ENCODE data around the gene NAGPA.

The NAGPA gene

DNA sequence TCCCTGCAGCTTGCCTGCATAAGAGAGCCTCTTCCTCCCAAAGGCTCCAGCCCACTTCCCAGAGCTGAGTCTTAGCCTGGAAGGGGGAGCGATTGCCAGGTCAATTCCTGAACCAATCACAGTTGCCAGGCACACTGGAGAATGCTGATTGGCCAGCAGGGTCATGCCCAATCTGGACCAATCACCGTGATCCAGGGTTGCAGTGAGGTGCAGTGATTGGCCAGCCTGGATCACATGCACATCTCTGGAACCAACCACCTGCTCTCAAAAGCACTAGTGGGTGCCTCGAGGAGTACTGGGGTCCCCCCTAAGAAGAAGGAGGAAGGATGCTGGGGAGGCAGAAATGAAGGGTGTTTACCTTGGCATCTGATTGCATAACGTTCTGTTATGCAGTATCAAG is 18.4 kb downstream of the NAGPA start:
- no peaks in the 10 kb centered on the region for H3K9me3 ChIP-seq (ENCODE audit: control insufficient read depth, insufficient read depth, low read length)
- no CpG with 5 or more reads among the region's 4 CpGs for WGBS (ENCODE audit: insufficient coverage, insufficient read length)
- no peak for DNase-seq (ENCODE audit: low read depth, low spot score)

GRCh38 chr16:5012887-5013286 is 20.8 kb downstream of the NAGPA start:
- Histone ChIP-seq H3K4me1 (ENCODE audit: control insufficient read depth, insufficient read depth, low read length) (0 out of 2 replicates have a peak, but pooled peaks cover 2% of the 10 kb centered on the region), H3K27me3 (ENCODE audit: control insufficient read depth, insufficient read depth, low read length) (no peaks in the 10 kb centered on the region), H3K27ac (ENCODE audit: low read length) (no peak overlapping the region), H3K9me3 (ENCODE audit: control insufficient read depth, insufficient read depth, low read length) (no peaks in the 10 kb centered on the region), H3K4me3 (ENCODE audit: low read length) (no peak overlapping the region), H3K36me3 (ENCODE audit: control insufficient read depth, insufficient read depth, low read length) (no peaks in the 10 kb centered on the region)
- no peak for DNase-seq (ENCODE audit: low read depth, low spot score)
- no CpG with 5 or more reads among the region's 6 CpGs for WGBS (ENCODE audit: insufficient coverage, insufficient read length)

More for the DNA sequence above, 18.4 kb downstream of the NAGPA start:
- H3K36me3 ChIP-seq (ENCODE audit: control insufficient read depth, insufficient read depth, low read length), result no peaks in the 10 kb centered on the region
- 0 out of 2 replicates have a peak, but pooled peaks cover 2% of the 10 kb centered on the region for H3K4me1 ChIP-seq (ENCODE audit: control insufficient read depth, insufficient read depth, low read length)
- no peaks in the 10 kb centered on the region for H3K27me3 ChIP-seq (ENCODE audit: control insufficient read depth, insufficient read depth, low read length)
- no peak overlapping the region for H3K27ac ChIP-seq (ENCODE audit: low read length)
- H3K4me3 ChIP-seq (ENCODE audit: low read length), result no peak overlapping the region

- WGBS (ENCODE audit: insufficient coverage, insufficient read length), result no CpG with 5 or more reads among the region's 4 CpGs
- Histone ChIP-seq H3K36me3 (ENCODE audit: control insufficient read depth, insufficient read depth, low read length) (no peaks in the 10 kb centered on the region), H3K27ac (ENCODE audit: low read length) (no peak overlapping the region), H3K4me1 (ENCODE audit: control insufficient read depth, insufficient read depth, low read length) (0 out of 2 replicates have a peak, but pooled peaks cover 2% of the 10 kb centered on the region), H3K27me3 (ENCODE audit: control insufficient read depth, insufficient read depth, low read length) (no peaks in the 10 kb centered on the region), H3K9me3 (ENCODE audit: control insufficient read depth, insufficient read depth, low read length) (no peaks in the 10 kb centered on the region), H3K4me3 (ENCODE audit: low read length) (no peak overlapping the region)
- DNase-seq (ENCODE audit: low read depth, low spot score), result no peak
Observed at GRCh38 chr16:5011637-5012036, 22.1 kb downstream of the NAGPA start.

DNA sequence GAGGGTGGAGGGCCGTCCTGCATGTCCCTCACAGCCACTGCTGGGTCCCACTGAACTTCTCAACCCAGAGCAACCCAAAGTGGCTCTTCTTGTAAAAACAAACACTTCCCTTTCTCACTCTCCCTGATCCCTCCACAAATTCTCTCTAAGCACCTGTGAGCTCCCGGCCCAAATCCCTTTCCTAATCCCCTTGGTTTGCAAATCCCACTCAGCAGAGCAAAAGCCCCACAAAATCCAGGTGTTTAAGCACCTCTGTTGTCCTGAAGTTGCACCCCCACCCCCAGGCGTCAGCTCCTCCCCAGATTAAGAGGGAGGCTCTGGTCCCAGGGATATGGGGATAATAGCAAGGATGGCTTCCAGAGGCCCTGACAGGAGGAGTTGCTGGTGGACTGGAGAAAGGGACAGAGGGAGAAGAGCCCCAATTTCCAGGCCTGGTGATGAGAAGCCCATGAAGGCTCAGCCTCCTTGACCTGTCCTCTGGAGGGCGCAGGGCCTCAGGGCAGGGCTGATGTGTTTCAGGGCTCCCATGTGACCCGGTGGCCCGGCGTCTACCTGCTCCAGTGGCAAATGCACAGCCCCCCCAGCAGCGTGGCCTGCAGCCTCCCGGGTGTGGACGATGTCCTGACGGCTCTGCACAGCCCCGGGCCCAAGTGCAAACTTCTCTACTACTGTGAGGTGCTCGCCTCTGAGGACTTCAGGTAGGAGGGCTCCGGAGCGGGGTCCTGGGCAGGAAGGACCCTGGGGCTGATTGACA is 23.0 kb downstream of the NAGPA start:
- WGBS (ENCODE audit: insufficient coverage, insufficient read length), result no CpG with 5 or more reads among the region's 15 CpGs
- no peak overlapping the region for H3K4me3 ChIP-seq (ENCODE audit: low read length)
- H3K4me1 ChIP-seq (ENCODE audit: control insufficient read depth, insufficient read depth, low read length), result 0 out of 2 replicates have a peak, but pooled peaks cover 2% of the 10 kb centered on the region
- no peaks in the 10 kb centered on the region for H3K36me3 ChIP-seq (ENCODE audit: control insufficient read depth, insufficient read depth, low read length)
- no peak for DNase-seq (ENCODE audit: low read depth, low spot score)
- no peaks in the 10 kb centered on the region for H3K27me3 ChIP-seq (ENCODE audit: control insufficient read depth, insufficient read depth, low read length)
- no peak overlapping the region for H3K27ac ChIP-seq (ENCODE audit: low read length)
- H3K9me3 ChIP-seq (ENCODE audit: control insufficient read depth, insufficient read depth, low read length), result no peaks in the 10 kb centered on the region

- Histone ChIP-seq H3K9me3 (ENCODE audit: control insufficient read depth, insufficient read depth, low read length) (no peaks in the 10 kb centered on the region), H3K27ac (ENCODE audit: low read length) (no peak overlapping the region), H3K27me3 (ENCODE audit: control insufficient read depth, insufficient read depth, low read length) (no peaks in the 10 kb centered on the region), H3K4me1 (ENCODE audit: control insufficient read depth, insufficient read depth, low read length) (0 out of 2 replicates have a peak, but pooled peaks cover 2% of the 10 kb centered on the region), H3K36me3 (ENCODE audit: control insufficient read depth, insufficient read depth, low read length) (no peaks in the 10 kb centered on the region), H3K4me3 (ENCODE audit: low read length) (no peak overlapping the region)
- WGBS (ENCODE audit: insufficient coverage, insufficient read length), result no CpG with 5 or more reads among the region's 18 CpGs
- no peak for DNase-seq (ENCODE audit: low read depth, low spot score)
Observed at GRCh38 chr16:5008311-5008731, 25.4 kb downstream of the NAGPA start.

DNA sequence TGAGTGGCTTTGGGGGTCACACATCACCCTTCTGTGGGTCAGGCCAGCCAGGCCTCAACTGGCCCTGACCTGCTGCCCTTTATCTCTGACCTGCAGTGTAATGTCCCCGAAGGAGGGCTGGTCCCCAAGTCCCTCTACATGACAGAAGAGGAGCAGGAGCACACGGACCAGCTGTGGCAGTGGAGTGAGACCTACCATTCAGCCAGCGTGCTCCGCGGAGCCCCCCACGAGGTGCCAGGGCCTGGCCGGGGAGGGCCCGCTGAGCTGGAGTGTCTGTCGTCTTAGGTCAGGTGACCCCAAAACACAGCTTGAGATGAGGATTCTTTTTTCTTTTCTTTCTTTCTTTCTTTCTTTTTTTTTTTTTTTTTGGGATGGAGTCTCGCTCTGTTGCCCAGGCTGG is 26.5 kb downstream of the NAGPA start:
- Histone ChIP-seq H3K36me3 (ENCODE audit: control insufficient read depth, insufficient read depth, low read length) (no peaks in the 10 kb centered on the region), H3K4me1 (ENCODE audit: control insufficient read depth, insufficient read depth, low read length) (0 out of 2 replicates have a peak, but pooled peaks cover 2% of the 10 kb centered on the region), H3K9me3 (ENCODE audit: control insufficient read depth, insufficient read depth, low read length) (no peaks in the 10 kb centered on the region), H3K27ac (ENCODE audit: low read length) (no peak overlapping the region), H3K27me3 (ENCODE audit: control insufficient read depth, insufficient read depth, low read length) (no peaks in the 10 kb centered on the region), H3K4me3 (ENCODE audit: low read length) (no peak overlapping the region)
- DNase-seq (ENCODE audit: low read depth, low spot score), result no peak
- WGBS (ENCODE audit: insufficient coverage, insufficient read length), result no CpG with 5 or more reads among the region's 10 CpGs

- H3K36me3 ChIP-seq (ENCODE audit: control insufficient read depth, insufficient read depth, low read length), result no peaks in the 10 kb centered on the region
- H3K27ac ChIP-seq (ENCODE audit: low read length), result no peak overlapping the region
- H3K27me3 ChIP-seq (ENCODE audit: control insufficient read depth, insufficient read depth, low read length), result no peaks in the 10 kb centered on the region
- DNase-seq (ENCODE audit: low read depth, low spot score), result no peak
- H3K9me3 ChIP-seq (ENCODE audit: control insufficient read depth, insufficient read depth, low read length), result no peaks in the 10 kb centered on the region
- H3K4me3 ChIP-seq (ENCODE audit: low read length), result no peak overlapping the region
- H3K4me1 ChIP-seq (ENCODE audit: control insufficient read depth, insufficient read depth, low read length), result 0 out of 2 replicates have a peak, but pooled peaks cover 2% of the 10 kb centered on the region
- no CpG with 5 or more reads among the region's 22 CpGs for WGBS (ENCODE audit: insufficient coverage, insufficient read length)
Observed at GRCh38 chr16:5006348-5007193, 27.2 kb downstream of the NAGPA start.

DNA sequence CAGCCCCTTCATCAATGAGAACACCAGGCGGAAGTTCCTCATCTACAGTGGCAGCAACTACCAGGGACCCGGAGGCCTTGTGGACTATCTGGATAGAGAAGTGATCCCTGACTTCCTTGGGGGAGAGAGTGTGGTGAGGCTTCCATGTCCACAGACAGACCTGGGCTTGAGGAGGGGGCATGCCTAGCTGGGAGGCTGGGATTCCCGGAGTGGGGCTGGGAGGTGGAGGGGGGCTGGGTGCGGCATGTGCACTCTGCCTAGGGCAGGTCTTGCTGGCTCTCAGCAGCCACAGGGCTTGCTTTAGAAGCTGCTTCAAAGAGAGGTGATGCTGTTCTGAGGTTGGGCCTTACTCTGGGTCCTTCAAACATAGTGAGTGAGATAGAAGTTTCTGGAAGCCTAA is 27.8 kb downstream of the NAGPA start:
- Histone ChIP-seq H3K27ac (ENCODE audit: low read length) (no peak overlapping the region), H3K4me1 (ENCODE audit: control insufficient read depth, insufficient read depth, low read length) (no peaks in the 10 kb centered on the region), H3K27me3 (ENCODE audit: control insufficient read depth, insufficient read depth, low read length) (no peaks in the 10 kb centered on the region), H3K9me3 (ENCODE audit: control insufficient read depth, insufficient read depth, low read length) (no peaks in the 10 kb centered on the region), H3K4me3 (ENCODE audit: low read length) (no peak overlapping the region), H3K36me3 (ENCODE audit: control insufficient read depth, insufficient read depth, low read length) (no peaks in the 10 kb centered on the region)
- no CpG with 5 or more reads among the region's 4 CpGs for WGBS (ENCODE audit: insufficient coverage, insufficient read length)
- no peak for DNase-seq (ENCODE audit: low read depth, low spot score)

- Histone ChIP-seq H3K4me1 (ENCODE audit: control insufficient read depth, insufficient read depth, low read length) (no peaks in the 10 kb centered on the region), H3K27ac (ENCODE audit: low read length) (no peak overlapping the region), H3K9me3 (ENCODE audit: control insufficient read depth, insufficient read depth, low read length) (no peaks in the 10 kb centered on the region), H3K36me3 (ENCODE audit: control insufficient read depth, insufficient read depth, low read length) (no peaks in the 10 kb centered on the region; the same call in 1 of the 2 replicates), H3K27me3 (ENCODE audit: control insufficient read depth, insufficient read depth, low read length) (no peaks in the 10 kb centered on the region), H3K4me3 (ENCODE audit: low read length) (no peak overlapping the region)
- DNase-seq (ENCODE audit: low read depth, low spot score), result no peak
- WGBS (ENCODE audit: insufficient coverage, insufficient read length), result no CpG with 5 or more reads among the region's 5 CpGs
Observed at GRCh38 chr16:5004311-5004710, 29.4 kb downstream of the NAGPA start.

DNA sequence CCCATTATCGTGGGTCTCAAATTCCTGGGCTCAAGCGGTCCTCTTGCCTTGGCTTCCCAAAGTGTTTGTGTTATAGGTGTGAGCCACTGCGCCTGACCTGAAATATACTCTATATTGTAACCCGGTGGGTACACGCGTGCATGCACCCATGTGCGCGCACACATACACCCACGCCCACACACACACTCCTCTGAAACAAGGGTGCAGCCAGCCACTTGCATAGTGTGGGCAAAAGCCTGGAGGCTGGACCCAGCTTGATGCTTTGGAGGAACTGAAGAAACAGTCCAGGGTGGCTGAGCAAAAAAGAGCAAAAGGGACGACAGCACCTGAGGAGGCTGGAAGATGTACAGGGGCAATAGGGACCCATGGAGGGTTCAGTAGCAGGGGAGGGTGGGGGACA is 29.9 kb downstream of the NAGPA start:
- no peaks in the 10 kb centered on the region; the same call in 1 of the 2 replicates for H3K36me3 ChIP-seq (ENCODE audit: control insufficient read depth, insufficient read depth, low read length)
- H3K4me1 ChIP-seq (ENCODE audit: control insufficient read depth, insufficient read depth, low read length), result no peaks in the 10 kb centered on the region
- no peaks in the 10 kb centered on the region for H3K9me3 ChIP-seq (ENCODE audit: control insufficient read depth, insufficient read depth, low read length)
- H3K4me3 ChIP-seq (ENCODE audit: low read length), result no peak overlapping the region
- DNase-seq (ENCODE audit: low read depth, low spot score), result no peak
- no peak overlapping the region for H3K27ac ChIP-seq (ENCODE audit: low read length)
- no peaks in the 10 kb centered on the region for H3K27me3 ChIP-seq (ENCODE audit: control insufficient read depth, insufficient read depth, low read length)
- WGBS (ENCODE audit: insufficient coverage, insufficient read length), result no CpG with 5 or more reads among the region's 10 CpGs

All from iPS DF 6.9 (cell line).